Activated CD8-positive, alpha-beta T cell treated with anti-CD3 and anti-CD28 coated beads for 36 hours (primary cell): ENCODE results near the gene HIVEP2. TPM values are rescaled to one million over a fixed set of nuclear protein-coding genes. Genes with fewer than 3 reads are reported as not detected.

Source experiments
- ATAC-seq: fragments of 200-7000 bp; cut with Tn5 transposase; one replicate; pipeline ENCODE4 v1.10.0; 2021; ENCODE audit warnings: mild to moderate bottlenecking, moderate library complexity
- CTCF ChIA-PET: fragments of 350-600 bp; sonication (Branson Sonifier 250); formaldehyde crosslinking; loops from one replicate; lab custom pipeline; 2021; ENCODE audit warnings: antibody characterized with exemption; lab: Charles Lee
- POLR2A ChIA-PET: fragments of 350-600 bp; sonication (Branson Sonifier 250); formaldehyde crosslinking; loops from one replicate; lab custom pipeline; 2021; ENCODE audit warnings: antibody characterized with exemption; lab: Charles Lee
- DNase-seq: peaks from one replicate; pipeline ENCODE4 v3.0.0-alpha.2; 2020
- H3K27ac Mint-ChIP-seq: one replicate; pipeline ENCODE4 v1.8.0; 2021; ENCODE audit warnings: mild to moderate bottlenecking, mixed read lengths
- H3K27me3 Mint-ChIP-seq: one replicate; pipeline ENCODE4 v1.8.0; 2021; ENCODE audit warnings: mixed read lengths
- H3K36me3 Mint-ChIP-seq: one replicate; pipeline ENCODE4 v1.8.0; 2021; ENCODE audit warnings: low read depth, mixed read lengths
- H3K4me1 Mint-ChIP-seq: one replicate; pipeline ENCODE4 v1.8.0; 2021; ENCODE audit warnings: low read depth, mixed read lengths
- H3K4me3 Mint-ChIP-seq: one replicate; pipeline ENCODE4 v1.8.0; 2021; ENCODE audit warnings: mild to moderate bottlenecking, moderate library complexity, mixed read lengths
- H3K9me3 Mint-ChIP-seq: one replicate; pipeline ENCODE4 v1.8.0; 2021; ENCODE audit warnings: mixed read lengths
- intact Hi-C: fragments of 100-400 bp; cut with micrococcal nuclease; formaldehyde crosslinking; loops from one replicate; pipeline ENCODE4 v1.10.0; 2022
- total RNA-seq, 2 experiments: library from RNA; stranded (reverse); gene quantifications; one replicate each; pipeline ENCODE4 v1.2.3, GENCODE V29; 2021
- TF ChIP-seq, protein P1 (sequence below): fragments of 200-600 bp; IDR thresholded peaks from one replicate; pipeline ENCODE4 v1.8.0; 2022; ENCODE audit warnings: antibody characterized with exemption, mild to moderate bottlenecking

Gene HIVEP2
- total RNA-seq, 2 experiments from 2014 or later, result 31.8 to 38.1 TPM

GRCh38 chr6:142870787-142871415 is 74.1 kb downstream of the HIVEP2 start:
- H3K27ac Mint-ChIP-seq, result peak overlapping the region; percentile 75
- H3K4me3 Mint-ChIP-seq, result no peak overlapping the region
- no peak for DNase-seq
- H3K36me3 Mint-ChIP-seq, result peaks cover 41% of the 10 kb centered on the region
- ChIA-PET POLR2A (interaction anchor here (1.2 to 1.9 kb wide), 6 partner anchors 10 to 55 kb away, joined by 4 to 6 read pairs (median 6); no protein-coding TSS in a partner anchor), CTCF (interaction anchor here (3.2 kb wide), 1 partner anchor 12 kb away, joined by 18 read pairs; no protein-coding TSS in a partner anchor)
- no peaks in the 10 kb centered on the region for H3K9me3 Mint-ChIP-seq
- TF ChIP-seq, protein P1, sequence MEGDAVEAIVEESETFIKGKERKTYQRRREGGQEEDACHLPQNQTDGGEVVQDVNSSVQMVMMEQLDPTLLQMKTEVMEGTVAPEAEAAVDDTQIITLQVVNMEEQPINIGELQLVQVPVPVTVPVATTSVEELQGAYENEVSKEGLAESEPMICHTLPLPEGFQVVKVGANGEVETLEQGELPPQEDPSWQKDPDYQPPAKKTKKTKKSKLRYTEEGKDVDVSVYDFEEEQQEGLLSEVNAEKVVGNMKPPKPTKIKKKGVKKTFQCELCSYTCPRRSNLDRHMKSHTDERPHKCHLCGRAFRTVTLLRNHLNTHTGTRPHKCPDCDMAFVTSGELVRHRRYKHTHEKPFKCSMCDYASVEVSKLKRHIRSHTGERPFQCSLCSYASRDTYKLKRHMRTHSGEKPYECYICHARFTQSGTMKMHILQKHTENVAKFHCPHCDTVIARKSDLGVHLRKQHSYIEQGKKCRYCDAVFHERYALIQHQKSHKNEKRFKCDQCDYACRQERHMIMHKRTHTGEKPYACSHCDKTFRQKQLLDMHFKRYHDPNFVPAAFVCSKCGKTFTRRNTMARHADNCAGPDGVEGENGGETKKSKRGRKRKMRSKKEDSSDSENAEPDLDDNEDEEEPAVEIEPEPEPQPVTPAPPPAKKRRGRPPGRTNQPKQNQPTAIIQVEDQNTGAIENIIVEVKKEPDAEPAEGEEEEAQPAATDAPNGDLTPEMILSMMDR, result no peak
- intact Hi-C loops, result loop anchor here (2.0 kb wide), 1 partner anchor 14 kb away; no protein-coding TSS in a partner anchor
- ATAC-seq, result no peak
- H3K27me3 Mint-ChIP-seq, result no peaks in the 10 kb centered on the region
- peaks cover 92% of the 10 kb centered on the region for H3K4me1 Mint-ChIP-seq

DNA sequence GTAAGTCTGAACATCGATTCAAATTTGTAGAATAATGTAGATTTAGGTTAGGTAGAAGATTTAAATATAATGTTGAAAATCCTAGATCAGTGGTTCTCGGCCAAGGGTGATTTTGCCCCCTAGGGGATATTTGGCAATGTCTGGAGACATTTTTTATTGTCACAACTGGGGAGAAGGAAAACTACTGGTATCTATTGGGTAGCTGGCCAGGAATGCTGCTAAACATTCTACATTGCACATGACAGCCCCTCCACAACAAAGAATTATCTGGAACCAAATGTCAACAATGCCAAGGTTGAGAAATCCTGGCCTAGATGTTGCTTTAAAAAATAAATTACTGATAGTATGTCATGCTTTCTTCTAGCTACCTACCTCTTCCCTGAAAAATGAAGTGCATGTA is 76.1 kb downstream of the HIVEP2 start:
- ChIA-PET POLR2A (interaction anchor here (0.7 to 1.8 kb wide), 2 partner anchors 58 to 74 kb away, joined by 4 to 5 read pairs; no protein-coding TSS in a partner anchor), CTCF (interaction anchor here (0.8 to 1.3 kb wide), 2 partner anchors 21 to 45 kb away, joined by 3 to 4 read pairs; no protein-coding TSS in a partner anchor)
- peaks cover 90% of the 10 kb centered on the region for H3K4me1 Mint-ChIP-seq
- no peak overlapping the region for H3K27ac Mint-ChIP-seq
- DNase-seq (no peak), ATAC-seq (no peak)
- intact Hi-C loops, result no loop called here
- H3K9me3 Mint-ChIP-seq, result no peaks in the 10 kb centered on the region
- no peak overlapping the region for H3K4me3 Mint-ChIP-seq
- H3K27me3 Mint-ChIP-seq, result no peaks in the 10 kb centered on the region
- TF ChIP-seq, protein P1, result no peak
- peaks cover 27% of the 10 kb centered on the region for H3K36me3 Mint-ChIP-seq

- Mint-ChIP-seq H3K36me3 (peaks cover 25% of the 10 kb centered on the region), H3K27ac (peak overlapping the region; percentile 64), H3K9me3 (no peaks in the 10 kb centered on the region), H3K4me3 (peak overlapping the region; percentile 48), H3K4me1 (peaks cover 89% of the 10 kb centered on the region), H3K27me3 (no peaks in the 10 kb centered on the region)
- POLR2A ChIA-PET, result interaction anchor here (0.7 to 1.8 kb wide), 4 partner anchors 14 to 75 kb away, joined by 3 to 7 read pairs (median 4); no protein-coding TSS in a partner anchor
- TF ChIP-seq, protein P1, result no peak
- CTCF ChIA-PET, result interaction anchor here (1.0 to 1.3 kb wide), 4 partner anchors 9 to 20 kb away, joined by 3 to 4 read pairs (median 4); no protein-coding TSS in a partner anchor
- ATAC-seq (no peak), DNase-seq (no peak)
- intact Hi-C loops, result no loop called here
Measured at GRCh38 chr6:142867988-142868812, 76.8 kb downstream of the HIVEP2 start.

GRCh38 chr6:142867355-142867801 is 77.6 kb downstream of the HIVEP2 start:
- Mint-ChIP-seq H3K27me3 (no peaks in the 10 kb centered on the region), H3K36me3 (peaks cover 22% of the 10 kb centered on the region), H3K4me3 (no peak overlapping the region), H3K4me1 (peaks cover 80% of the 10 kb centered on the region), H3K27ac (peak overlapping the region; percentile 28), H3K9me3 (no peaks in the 10 kb centered on the region)
- intact Hi-C loops, result no loop called here
- CTCF ChIA-PET, result interaction anchor here (1.0 to 1.4 kb wide), 4 partner anchors 8 to 19 kb away, joined by 3 to 4 read pairs (median 4); no protein-coding TSS in a partner anchor
- POLR2A ChIA-PET, result interaction anchor here (1.3 to 1.7 kb wide), 3 partner anchors 10 to 49 kb away, joined by 3 to 7 read pairs (median 5); no protein-coding TSS in a partner anchor
- ATAC-seq, result no peak
- TF ChIP-seq, protein P1, result no peak
- no peak for DNase-seq
